ENCODE data around the gene ABO. TPM values are rescaled to one million over a fixed set of nuclear protein-coding genes. Genes with fewer than 3 reads are reported as not detected.
A peak's percentile ranks its signal among the peaks of the same experiment; 100 is the strongest.

The ABO gene
- total RNA-seq, 6 experiments from 2014 or later, result 0.06 to 0.29 TPM; not detected in 4

DNA sequence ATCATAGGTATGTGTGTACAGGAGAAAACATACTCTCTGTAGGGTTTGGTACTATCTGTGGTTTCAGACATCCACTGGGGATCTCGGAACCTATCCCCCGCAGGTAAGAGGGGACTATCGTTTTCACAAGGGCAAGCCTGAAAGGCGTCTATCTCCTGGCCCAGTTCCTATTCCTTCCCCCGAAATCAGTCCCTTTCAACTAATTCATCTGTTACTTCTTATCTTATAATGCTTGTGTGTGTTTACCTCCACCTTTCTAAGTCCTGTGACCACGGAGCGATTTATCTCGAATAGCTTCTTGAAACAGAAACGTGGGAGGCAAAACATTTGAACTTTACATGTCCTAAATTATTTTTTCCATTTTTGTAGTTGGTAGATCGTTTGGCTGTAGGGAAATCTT, 11.4 kb downstream of the ABO start:
- H3K27me3 ChIP-seq, result no peaks in the 10 kb centered on the region
- intact Hi-C loops (cut with DNase I), result no loop called here
- H3K36me3 ChIP-seq, result no peaks in the 10 kb centered on the region
- no peaks in the 10 kb centered on the region for H3K4me1 ChIP-seq
- no peak for ATAC-seq
- no peak overlapping the region for H3K27ac ChIP-seq
- no peak for TF ChIP-seq POLR2A (IDR thresholded peaks at IDR 0.05)
- TF ChIP-seq, protein P1, sequence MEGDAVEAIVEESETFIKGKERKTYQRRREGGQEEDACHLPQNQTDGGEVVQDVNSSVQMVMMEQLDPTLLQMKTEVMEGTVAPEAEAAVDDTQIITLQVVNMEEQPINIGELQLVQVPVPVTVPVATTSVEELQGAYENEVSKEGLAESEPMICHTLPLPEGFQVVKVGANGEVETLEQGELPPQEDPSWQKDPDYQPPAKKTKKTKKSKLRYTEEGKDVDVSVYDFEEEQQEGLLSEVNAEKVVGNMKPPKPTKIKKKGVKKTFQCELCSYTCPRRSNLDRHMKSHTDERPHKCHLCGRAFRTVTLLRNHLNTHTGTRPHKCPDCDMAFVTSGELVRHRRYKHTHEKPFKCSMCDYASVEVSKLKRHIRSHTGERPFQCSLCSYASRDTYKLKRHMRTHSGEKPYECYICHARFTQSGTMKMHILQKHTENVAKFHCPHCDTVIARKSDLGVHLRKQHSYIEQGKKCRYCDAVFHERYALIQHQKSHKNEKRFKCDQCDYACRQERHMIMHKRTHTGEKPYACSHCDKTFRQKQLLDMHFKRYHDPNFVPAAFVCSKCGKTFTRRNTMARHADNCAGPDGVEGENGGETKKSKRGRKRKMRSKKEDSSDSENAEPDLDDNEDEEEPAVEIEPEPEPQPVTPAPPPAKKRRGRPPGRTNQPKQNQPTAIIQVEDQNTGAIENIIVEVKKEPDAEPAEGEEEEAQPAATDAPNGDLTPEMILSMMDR (IDR thresholded peaks at IDR 0.05), result no peak
- WGBS (ENCODE audit: insufficient coverage, low coverage, low lambda C conversion rate, missing lambda C conversion rate), result 77% methylated on average over 5 of the region's 10 CpGs
- no peaks in the 10 kb centered on the region for H3K9me3 ChIP-seq
- peak in 1 of 3 donors; percentile 9 for DNase-seq
- no peak overlapping the region for H3K4me3 ChIP-seq

DNA sequence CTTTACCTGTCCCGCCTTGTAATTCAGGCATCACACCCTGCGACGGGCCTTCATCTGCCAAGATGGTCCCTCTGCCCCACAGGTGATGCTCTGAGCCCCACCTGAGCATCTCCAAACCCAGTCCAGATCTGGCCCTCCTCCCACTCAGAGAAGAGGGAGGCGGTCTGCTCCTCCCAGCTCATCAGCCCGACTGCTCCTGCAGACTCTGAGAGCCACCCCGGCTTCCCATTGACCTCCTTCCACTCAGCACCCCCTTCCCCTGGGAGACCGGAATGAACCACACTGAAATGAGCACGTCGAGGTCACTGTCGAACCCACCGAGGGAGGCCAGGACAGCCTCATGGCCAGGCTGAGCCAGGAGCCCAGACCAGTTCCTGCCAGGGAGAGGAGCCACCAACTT, 12.8 kb downstream of the ABO start:
- no peak for TF ChIP-seq POLR2A (IDR thresholded peaks at IDR 0.05)
- TF ChIP-seq, protein P1 (IDR thresholded peaks at IDR 0.05), result no peak
- Histone ChIP-seq H3K27ac (no peak overlapping the region), H3K9me3 (no peaks in the 10 kb centered on the region), H3K4me3 (no peak overlapping the region), H3K4me1 (no peaks in the 10 kb centered on the region), H3K36me3 (no peaks in the 10 kb centered on the region), H3K27me3 (no peaks in the 10 kb centered on the region)
- ATAC-seq (no peak), DNase-seq (peak in 1 of 3 donors; percentile 35)
- 63% methylated on average over 3 of the region's 11 CpGs for WGBS (ENCODE audit: insufficient coverage, low coverage, low lambda C conversion rate, missing lambda C conversion rate)
- intact Hi-C loops (cut with DNase I), result no loop called here

DNA sequence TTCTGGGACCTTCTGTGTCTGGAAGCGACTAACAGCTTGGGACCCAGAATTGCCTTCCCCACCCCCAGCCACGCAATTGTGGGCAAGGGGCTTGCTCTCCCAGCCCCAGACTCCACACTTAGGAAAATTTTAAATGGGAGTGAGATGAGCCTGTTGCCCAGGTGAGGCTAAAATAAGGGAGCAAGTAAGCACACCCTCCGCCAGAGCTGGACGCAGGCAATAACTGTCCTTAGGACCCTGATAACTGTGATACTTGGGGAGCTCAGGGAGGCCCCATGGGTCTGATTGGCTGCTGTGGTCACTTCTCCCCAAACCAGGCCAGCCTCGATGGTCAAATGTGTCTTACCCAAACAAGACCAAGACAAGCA, 13.3 kb downstream of the ABO start:
- ATAC-seq, result no peak
- intact Hi-C loops (cut with DNase I), result no loop called here
- WGBS (ENCODE audit: insufficient coverage, low coverage, low lambda C conversion rate, missing lambda C conversion rate), result 59% methylated on average over 5 of the region's 5 CpGs

DNA sequence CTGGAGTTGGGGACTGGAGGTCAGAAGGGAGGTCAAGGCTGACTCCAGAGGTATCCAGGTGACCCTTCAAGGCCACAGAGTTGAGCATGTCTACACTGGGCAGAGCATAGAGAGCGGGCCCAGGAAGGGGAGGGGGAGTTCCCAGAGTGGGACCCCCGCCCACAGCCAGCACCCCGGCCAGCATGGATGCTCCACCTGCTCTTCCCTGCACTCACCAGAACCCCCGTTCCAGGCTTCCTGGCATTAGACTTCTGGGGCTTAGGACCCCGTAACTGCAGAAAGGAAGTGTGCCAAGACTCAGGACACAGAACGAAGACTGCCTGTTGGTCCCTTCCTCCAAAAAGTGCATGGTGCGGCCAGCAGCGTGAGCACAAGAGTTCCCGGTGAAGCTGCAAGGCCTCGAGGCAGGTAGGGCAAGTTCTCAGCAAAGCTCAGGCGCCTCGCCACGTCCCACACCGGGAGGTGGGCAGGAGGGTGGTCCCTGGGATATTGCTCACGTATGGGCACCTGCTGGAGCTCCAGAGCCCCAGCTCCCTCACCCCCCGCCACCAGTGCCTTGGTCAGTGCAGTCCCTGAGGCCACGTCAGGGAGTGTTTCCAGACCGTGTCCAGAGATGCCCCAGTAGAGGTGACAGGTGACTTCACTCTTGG, 13.8 kb downstream of the ABO start:
- Histone ChIP-seq H3K4me1 (no peaks in the 10 kb centered on the region), H3K4me3 (no peak overlapping the region), H3K27me3 (no peaks in the 10 kb centered on the region), H3K27ac (no peak overlapping the region), H3K9me3 (no peaks in the 10 kb centered on the region), H3K36me3 (no peaks in the 10 kb centered on the region)
- 53% methylated on average over 2 of the region's 18 CpGs for WGBS (ENCODE audit: insufficient coverage, low coverage, low lambda C conversion rate, missing lambda C conversion rate)
- TF ChIP-seq, protein P1 (IDR thresholded peaks at IDR 0.05), result no peak
- no peak for TF ChIP-seq POLR2A (IDR thresholded peaks at IDR 0.05)
- intact Hi-C loops (cut with DNase I), result no loop called here
- DNase-seq (peak in 1 of 3 donors; percentile 44), ATAC-seq (peak in 1 of 4 donors; percentile 18)

More for the DNA sequence above, 13.3 kb downstream of the ABO start:
- Histone ChIP-seq H3K9me3 (no peaks in the 10 kb centered on the region), H3K4me3 (no peak overlapping the region), H3K36me3 (no peaks in the 10 kb centered on the region), H3K27me3 (no peaks in the 10 kb centered on the region), H3K27ac (no peak overlapping the region), H3K4me1 (no peaks in the 10 kb centered on the region)
- no peak for TF ChIP-seq POLR2A (IDR thresholded peaks at IDR 0.05)
- TF ChIP-seq, protein P1 (IDR thresholded peaks at IDR 0.05), result no peak
- DNase-seq, result peak in 1 of 3 donors; percentile 20
